Lower lobe of right lung (tissue), 2 donors: ENCODE results near the gene SLC27A1. TPM values are rescaled to one million over a fixed set of nuclear protein-coding genes. Genes with fewer than 3 reads are reported as not detected.

Source experiments
- ATAC-seq, 2 donors: fragments of 200-7000 bp; cut with Tn5 transposase; one replicate each; pipeline ENCODE4 v1.9.1; 2020 to 2022; ENCODE audit warnings: mild to moderate bottlenecking in 2 of 2, moderate library complexity in 2 of 2
- DNase-seq: peaks from one replicate; pipeline ENCODE4 v3.0.0-alpha.2; 2020
- H3K27ac ChIP-seq: fragments of 200-600 bp; one replicate; pipeline ENCODE4 v1.8.0; 2022
- H3K27me3 ChIP-seq: fragments of 200-600 bp; one replicate; pipeline ENCODE4 v1.8.0; 2022; ENCODE audit warnings: low read depth
- H3K36me3 ChIP-seq: fragments of 200-600 bp; one replicate; pipeline ENCODE4 v1.8.0; 2022; ENCODE audit warnings: mild to moderate bottlenecking
- H3K4me1 ChIP-seq: fragments of 200-600 bp; one replicate; pipeline ENCODE4 v1.8.0; 2022
- H3K4me3 ChIP-seq: fragments of 200-600 bp; one replicate; pipeline ENCODE4 v1.8.0; 2022; ENCODE audit warnings: mild to moderate bottlenecking
- H3K9me3 ChIP-seq: fragments of 200-600 bp; one replicate; pipeline ENCODE4 v1.8.0; 2022
- CTCF ChIP-seq: fragments of 200-600 bp; IDR thresholded peaks from one replicate; pipeline ENCODE4 v1.8.0; 2022; ENCODE audit warnings: antibody characterized with exemption, mild to moderate bottlenecking
- intact Hi-C: fragments of 100-400 bp; cut with DNase I; formaldehyde crosslinking; loops from one replicate; pipeline ENCODE4 v1.11.0; 2022
- total RNA-seq: library from RNA; stranded (reverse); fragmentation: NEBNext Ultra II Directional; extraction: Animal tissue kit (Norgen Biotek cat#: 25700); gene quantifications from one replicate; pipeline ENCODE4 v1.2.1, GENCODE V29; 2021
- donor health status: DM: no; HTN: yes; CAD: no; lungs with severe emphysema.

The SLC27A1 gene
- total RNA-seq, 1 donor from 2014 or later = 27.0 TPM

DNA sequence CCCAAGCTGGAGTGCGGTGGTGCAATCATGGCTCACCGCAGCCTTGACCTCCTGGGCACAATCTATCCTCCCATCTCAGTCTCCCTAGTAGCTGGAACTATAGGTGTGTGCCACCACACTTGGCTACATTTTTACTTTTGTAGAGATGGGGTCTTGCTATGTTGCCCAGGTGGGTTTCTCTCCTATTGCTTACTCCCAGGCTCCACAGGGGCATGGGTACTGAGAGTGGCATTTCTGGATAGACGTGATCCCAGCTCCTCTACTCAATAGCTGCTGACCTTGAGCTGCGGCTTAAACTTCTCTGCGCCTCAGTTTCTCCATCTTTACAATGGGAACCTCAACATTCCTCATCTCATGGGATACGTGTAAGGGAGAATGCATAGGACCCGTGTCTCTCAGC, 38.9 kb upstream of the SLC27A1 start:
- H3K36me3 ChIP-seq = no peaks in the 10 kb centered on the region
- no peaks in the 10 kb centered on the region for H3K9me3 ChIP-seq
- DNase-seq (no peak), ATAC-seq (no peak)
- H3K4me1 ChIP-seq = no peaks in the 10 kb centered on the region
- no peak overlapping the region for H3K4me3 ChIP-seq
- intact Hi-C loops = no loop called here
- no peaks in the 10 kb centered on the region for H3K27me3 ChIP-seq
- H3K27ac ChIP-seq = no peak overlapping the region
- no peak for TF ChIP-seq CTCF

GRCh38 chr19:17435218-17435617, 35.1 kb upstream of the SLC27A1 start:
- no peaks in the 10 kb centered on the region for H3K36me3 ChIP-seq
- intact Hi-C loops = no loop called here
- TF ChIP-seq CTCF = no peak

DNA sequence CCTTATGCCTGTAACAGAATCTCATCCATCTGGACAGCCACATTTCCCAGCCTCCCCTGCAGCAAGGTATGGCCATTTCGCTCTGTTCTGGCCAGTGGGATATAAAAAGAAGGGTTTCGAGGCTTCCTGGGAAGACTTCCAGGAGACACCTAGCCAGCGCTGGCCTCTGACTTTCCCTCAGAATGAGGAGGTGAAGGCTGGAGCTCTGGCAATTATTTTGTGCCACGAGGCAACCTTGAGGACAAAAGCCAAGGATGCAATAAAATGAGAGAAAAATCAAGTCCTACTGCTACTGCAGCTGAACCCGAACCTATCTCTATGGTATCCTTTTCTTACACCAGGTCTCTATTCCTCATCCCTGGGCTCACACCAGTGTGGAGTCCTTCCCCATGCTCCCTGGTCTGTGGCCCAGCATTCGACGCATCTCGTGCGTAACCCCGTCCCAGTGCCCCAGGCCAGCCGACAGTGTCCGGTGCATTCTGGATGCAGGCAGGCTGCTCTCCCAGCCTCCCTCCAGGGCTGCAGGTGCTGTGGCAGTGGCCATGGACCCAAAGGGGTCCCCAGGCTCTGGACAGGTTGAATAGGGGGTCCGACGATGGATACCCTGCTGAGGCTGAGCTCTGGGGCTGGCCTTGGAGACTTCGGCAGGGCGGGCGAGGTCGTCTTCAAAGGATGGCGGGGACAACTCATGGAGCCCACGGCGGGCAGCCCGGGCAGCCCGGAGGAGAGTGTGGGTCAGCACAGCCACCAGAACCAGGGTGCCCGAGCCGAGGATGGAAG, 34.0 kb upstream of the SLC27A1 start:
- intact Hi-C loops = no loop called here
- Histone ChIP-seq H3K27me3 (no peaks in the 10 kb centered on the region), H3K36me3 (no peaks in the 10 kb centered on the region), H3K4me1 (no peaks in the 10 kb centered on the region), H3K9me3 (no peaks in the 10 kb centered on the region), H3K27ac (no peak overlapping the region), H3K4me3 (no peak overlapping the region)
- DNase-seq = no peak
- no peak for ATAC-seq
- no peak for TF ChIP-seq CTCF

More at GRCh38 chr19:17435218-17435617, 35.1 kb upstream of the SLC27A1 start:
- H3K27ac ChIP-seq = no peak overlapping the region
- H3K4me3 ChIP-seq = no peak overlapping the region
- no peaks in the 10 kb centered on the region for H3K4me1 ChIP-seq
- ATAC-seq (no peak), DNase-seq (no peak)
- H3K9me3 ChIP-seq = no peaks in the 10 kb centered on the region
- no peaks in the 10 kb centered on the region for H3K27me3 ChIP-seq

DNA sequence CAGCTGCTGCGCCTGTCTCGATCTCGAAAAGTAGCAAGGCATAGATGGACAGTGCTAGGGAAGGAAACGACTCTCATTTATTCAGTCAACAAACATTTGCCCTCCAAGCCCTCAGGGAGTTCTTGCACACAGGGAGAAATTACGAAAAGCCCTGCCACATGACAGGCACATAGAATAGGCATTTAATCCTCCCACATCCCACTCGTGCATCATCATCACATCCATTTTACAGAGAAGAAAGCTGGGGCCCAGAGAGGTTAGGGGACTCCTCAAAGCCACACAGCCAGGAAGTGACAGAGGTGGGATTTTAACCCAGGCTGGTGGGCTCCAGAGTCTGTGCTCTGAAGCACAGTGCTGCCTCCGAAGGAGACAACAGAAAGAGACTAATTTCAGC, 33.5 kb upstream of the SLC27A1 start:
- no peaks in the 10 kb centered on the region for H3K27me3 ChIP-seq
- H3K9me3 ChIP-seq = no peaks in the 10 kb centered on the region
- no peak for TF ChIP-seq CTCF
- H3K4me3 ChIP-seq = no peak overlapping the region
- DNase-seq (no peak), ATAC-seq (no peak)
- H3K36me3 ChIP-seq = no peaks in the 10 kb centered on the region
- no peak overlapping the region for H3K27ac ChIP-seq
- intact Hi-C loops = no loop called here
- no peaks in the 10 kb centered on the region for H3K4me1 ChIP-seq

GRCh38 chr19:17441241-17442021, 28.9 kb upstream of the SLC27A1 start:
- no peak for ATAC-seq

More at GRCh38 chr19:17441241-17442021, 28.9 kb upstream of the SLC27A1 start:
- H3K36me3 ChIP-seq = no peaks in the 10 kb centered on the region
- no peak overlapping the region for H3K27ac ChIP-seq
- H3K9me3 ChIP-seq = no peaks in the 10 kb centered on the region
- no peaks in the 10 kb centered on the region for H3K27me3 ChIP-seq
- no peak for DNase-seq
- TF ChIP-seq CTCF = peak; percentile 25
- H3K4me1 ChIP-seq = no peaks in the 10 kb centered on the region
- intact Hi-C loops = no loop called here
- H3K4me3 ChIP-seq = no peak overlapping the region
